C4-2B (cell line): ENCODE results near the gene SLC7A6.

ENCODE experiments used
- ZFX ChIP-seq: fragments of 450-650 bp; IDR thresholded peaks from 2 replicates; pipeline ENCODE4 v1.6.1; 2017
- TF ChIP-seq, protein P1 (sequence below): fragments of 450-650 bp; conservative IDR thresholded peaks from 2 replicates; pipeline ENCODE4 v1.5.1; 2017; ENCODE audit warnings: mild to moderate bottlenecking

DNA sequence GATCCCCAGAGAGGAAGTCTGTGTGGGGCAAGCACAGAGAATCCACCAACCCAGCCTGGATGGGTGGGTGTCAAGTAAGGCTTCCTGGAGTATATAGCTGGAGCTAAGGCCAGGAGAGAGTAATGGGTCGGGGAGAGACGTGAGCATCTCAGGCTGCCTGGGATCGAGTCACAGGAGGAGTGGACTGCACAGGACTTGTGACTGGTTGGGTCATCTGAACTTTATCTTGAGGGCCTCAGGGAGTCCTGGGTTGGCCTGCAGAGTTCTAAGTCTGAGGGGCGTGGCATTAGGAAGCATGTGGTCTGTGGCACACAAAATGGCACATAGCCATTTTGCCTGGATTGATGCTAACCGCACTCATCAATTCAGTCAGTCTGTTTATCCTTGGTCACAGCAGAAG lies 17.7 kb upstream of the SLC7A6 start:
- TF ChIP-seq, protein P1, sequence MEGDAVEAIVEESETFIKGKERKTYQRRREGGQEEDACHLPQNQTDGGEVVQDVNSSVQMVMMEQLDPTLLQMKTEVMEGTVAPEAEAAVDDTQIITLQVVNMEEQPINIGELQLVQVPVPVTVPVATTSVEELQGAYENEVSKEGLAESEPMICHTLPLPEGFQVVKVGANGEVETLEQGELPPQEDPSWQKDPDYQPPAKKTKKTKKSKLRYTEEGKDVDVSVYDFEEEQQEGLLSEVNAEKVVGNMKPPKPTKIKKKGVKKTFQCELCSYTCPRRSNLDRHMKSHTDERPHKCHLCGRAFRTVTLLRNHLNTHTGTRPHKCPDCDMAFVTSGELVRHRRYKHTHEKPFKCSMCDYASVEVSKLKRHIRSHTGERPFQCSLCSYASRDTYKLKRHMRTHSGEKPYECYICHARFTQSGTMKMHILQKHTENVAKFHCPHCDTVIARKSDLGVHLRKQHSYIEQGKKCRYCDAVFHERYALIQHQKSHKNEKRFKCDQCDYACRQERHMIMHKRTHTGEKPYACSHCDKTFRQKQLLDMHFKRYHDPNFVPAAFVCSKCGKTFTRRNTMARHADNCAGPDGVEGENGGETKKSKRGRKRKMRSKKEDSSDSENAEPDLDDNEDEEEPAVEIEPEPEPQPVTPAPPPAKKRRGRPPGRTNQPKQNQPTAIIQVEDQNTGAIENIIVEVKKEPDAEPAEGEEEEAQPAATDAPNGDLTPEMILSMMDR, result no peak
- no peak for TF ChIP-seq ZFX
